ENCODE measurements around the gene RTL1.

The RTL1 gene

GRCh38 chr14:100904307-100905087 lies 975 bp upstream of the RTL1 start:
- Histone ChIP-seq H3K4me2 (ENCODE audit: low read length) (no peak overlapping the region), H3K9ac (ENCODE audit: low read length) (no peak overlapping the region), H3K4me3 (ENCODE audit: low read length) (no peak overlapping the region), H3K79me2 (ENCODE audit: low read length) (no peaks in the 10 kb centered on the region), H3K27ac (ENCODE audit: low read length) (no peak overlapping the region), H3K9me3 (ENCODE audit: insufficient read depth, low read length) (no peaks in the 10 kb centered on the region), H4K20me1 (ENCODE audit: insufficient read depth, low read length) (no peaks in the 10 kb centered on the region), H3K36me3 (replicated peaks; ENCODE audit: low read depth, low read length) (no peaks in the 10 kb centered on the region), H3K27me3 (ENCODE audit: low read depth, low read length) (peaks cover 18% of the 10 kb centered on the region; the same call in 1 of the 2 replicates), H3K4me1 (ENCODE audit: low read length) (no peaks in the 10 kb centered on the region), H2AFZ (ENCODE audit: low read depth, low read length) (no peak overlapping the region)
- TF ChIP-seq, protein P1, sequence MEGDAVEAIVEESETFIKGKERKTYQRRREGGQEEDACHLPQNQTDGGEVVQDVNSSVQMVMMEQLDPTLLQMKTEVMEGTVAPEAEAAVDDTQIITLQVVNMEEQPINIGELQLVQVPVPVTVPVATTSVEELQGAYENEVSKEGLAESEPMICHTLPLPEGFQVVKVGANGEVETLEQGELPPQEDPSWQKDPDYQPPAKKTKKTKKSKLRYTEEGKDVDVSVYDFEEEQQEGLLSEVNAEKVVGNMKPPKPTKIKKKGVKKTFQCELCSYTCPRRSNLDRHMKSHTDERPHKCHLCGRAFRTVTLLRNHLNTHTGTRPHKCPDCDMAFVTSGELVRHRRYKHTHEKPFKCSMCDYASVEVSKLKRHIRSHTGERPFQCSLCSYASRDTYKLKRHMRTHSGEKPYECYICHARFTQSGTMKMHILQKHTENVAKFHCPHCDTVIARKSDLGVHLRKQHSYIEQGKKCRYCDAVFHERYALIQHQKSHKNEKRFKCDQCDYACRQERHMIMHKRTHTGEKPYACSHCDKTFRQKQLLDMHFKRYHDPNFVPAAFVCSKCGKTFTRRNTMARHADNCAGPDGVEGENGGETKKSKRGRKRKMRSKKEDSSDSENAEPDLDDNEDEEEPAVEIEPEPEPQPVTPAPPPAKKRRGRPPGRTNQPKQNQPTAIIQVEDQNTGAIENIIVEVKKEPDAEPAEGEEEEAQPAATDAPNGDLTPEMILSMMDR (IDR thresholded peaks at IDR 0.05; ENCODE audit: low read depth, low read length), result peak; percentile 28
- TF ChIP-seq EZH2phosphoT487 (IDR thresholded peaks at IDR 0.05; ENCODE audit: low read depth), result no peak

DNA sequence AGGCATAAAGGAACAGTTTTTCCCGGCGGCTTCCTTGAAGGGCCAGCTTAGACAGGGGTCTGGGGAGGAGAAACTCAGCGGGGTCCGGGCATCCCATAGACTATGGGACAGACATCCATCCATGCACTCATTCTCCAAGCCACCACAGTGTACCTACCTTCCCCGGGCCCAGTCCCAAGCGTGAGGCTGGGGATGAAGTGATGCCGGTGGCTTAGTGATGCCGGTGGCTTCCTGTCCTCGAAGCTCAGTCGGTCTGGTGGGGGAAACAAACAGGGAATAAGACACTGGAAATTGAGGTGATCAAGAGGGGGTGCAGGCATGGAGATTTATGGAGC lies 421 bp downstream of the RTL1 start:
- no peak overlapping the region for H2AFZ ChIP-seq (ENCODE audit: low read depth, low read length)
- no peak overlapping the region for H3K4me3 ChIP-seq (ENCODE audit: low read length)
- peaks cover 28% of the 10 kb centered on the region for H3K27me3 ChIP-seq (ENCODE audit: low read depth, low read length)
- H3K9ac ChIP-seq (ENCODE audit: low read length), result no peak overlapping the region
- no peaks in the 10 kb centered on the region for H4K20me1 ChIP-seq (ENCODE audit: insufficient read depth, low read length)
- H3K27ac ChIP-seq (ENCODE audit: low read length), result no peak overlapping the region
- H3K36me3 ChIP-seq (replicated peaks; ENCODE audit: low read depth, low read length), result no peaks in the 10 kb centered on the region
- H3K4me1 ChIP-seq (ENCODE audit: low read length), result no peaks in the 10 kb centered on the region
- H3K4me2 ChIP-seq (ENCODE audit: low read length), result no peak overlapping the region
- TF ChIP-seq, protein P1 (IDR thresholded peaks at IDR 0.05; ENCODE audit: low read depth, low read length), result no peak
- TF ChIP-seq EZH2phosphoT487 (IDR thresholded peaks at IDR 0.05; ENCODE audit: low read depth), result no peak
- no peaks in the 10 kb centered on the region for H3K9me3 ChIP-seq (ENCODE audit: insufficient read depth, low read length)
- H3K79me2 ChIP-seq (ENCODE audit: low read length), result no peaks in the 10 kb centered on the region

GRCh38 chr14:100902295-100903133 lies 1.0 kb downstream of the RTL1 start:
- Histone ChIP-seq H3K27me3 (ENCODE audit: low read depth, low read length) (peaks cover 29% of the 10 kb centered on the region), H3K4me2 (ENCODE audit: low read length) (no peak overlapping the region), H3K79me2 (ENCODE audit: low read length) (no peaks in the 10 kb centered on the region), H3K9ac (ENCODE audit: low read length) (no peak overlapping the region), H2AFZ (ENCODE audit: low read depth, low read length) (no peak overlapping the region), H3K27ac (ENCODE audit: low read length) (no peak overlapping the region), H3K9me3 (ENCODE audit: insufficient read depth, low read length) (no peaks in the 10 kb centered on the region), H3K4me3 (ENCODE audit: low read length) (no peak overlapping the region), H3K36me3 (replicated peaks; ENCODE audit: low read depth, low read length) (no peaks in the 10 kb centered on the region), H4K20me1 (ENCODE audit: insufficient read depth, low read length) (no peaks in the 10 kb centered on the region), H3K4me1 (ENCODE audit: low read length) (no peaks in the 10 kb centered on the region)
- no peak for TF ChIP-seq EZH2phosphoT487 (IDR thresholded peaks at IDR 0.05; ENCODE audit: low read depth)
- TF ChIP-seq, protein P1 (IDR thresholded peaks at IDR 0.05; ENCODE audit: low read depth, low read length), result peak; percentile 37
